H9 (cell line): ENCODE measurements around the gene ABL2. TPM values are rescaled to one million over a fixed set of nuclear protein-coding genes. Genes with fewer than 3 reads are reported as not detected.

Experiments used
- DNase-seq: peaks from one replicate; pipeline ENCODE4 v3.0.0-alpha.2; 2017
- H2AFZ ChIP-seq: one replicate; pipeline ENCODE4 v1.6.1; 2013; ENCODE audit warnings: mild to moderate bottlenecking, low read length, control low read depth, moderate library complexity
- H2AK5ac ChIP-seq: 2 replicates; pipeline ENCODE4 v1.6.1; 2013; ENCODE audit warnings: low read length, control low read depth, mixed read lengths; ENCODE audit not compliant: insufficient read length
- H2BK120ac ChIP-seq: one replicate; pipeline ENCODE4 v1.6.1; 2013; ENCODE audit warnings: low read depth, mild to moderate bottlenecking, low read length, control low read depth, inconsistent platforms; ENCODE audit not compliant: poor library complexity, severe bottlenecking
- H2BK12ac ChIP-seq: 2 replicates; pipeline ENCODE4 v1.6.1; 2013; ENCODE audit warnings: low read length, control low read depth, mixed read lengths, low read depth; ENCODE audit not compliant: insufficient read length
- H2BK15ac ChIP-seq: 2 replicates; pipeline ENCODE4 v1.6.1; 2013; ENCODE audit warnings: low read depth, low read length, control low read depth
- H2BK20ac ChIP-seq: one replicate; pipeline ENCODE4 v1.6.1; 2013; ENCODE audit warnings: low read depth, mild to moderate bottlenecking, low read length, control low read depth, inconsistent platforms; ENCODE audit not compliant: poor library complexity, severe bottlenecking
- H2BK5ac ChIP-seq: 2 replicates; pipeline ENCODE4 v1.6.1; 2013; ENCODE audit warnings: low read length, control low read depth, mixed read lengths; ENCODE audit not compliant: insufficient read length
- H3K14ac ChIP-seq: 2 replicates; pipeline ENCODE4 v1.6.1; 2013; ENCODE audit warnings: low read length, control low read depth; ENCODE audit not compliant: insufficient read depth
- H3K18ac ChIP-seq: 2 replicates; pipeline ENCODE4 v1.6.1; 2013; ENCODE audit warnings: low read depth, mild to moderate bottlenecking, mixed read lengths, low read length, control low read depth; ENCODE audit not compliant: insufficient read length
- H3K23ac ChIP-seq: 2 replicates; pipeline ENCODE4 v1.6.1; 2013; ENCODE audit warnings: low read length, control low read depth, mixed read lengths, low read depth; ENCODE audit not compliant: insufficient read length
- H3K23me2 ChIP-seq: 2 replicates; pipeline ENCODE4 v1.6.1; 2013; ENCODE audit warnings: low read depth, mild to moderate bottlenecking, mixed read lengths, low read length, control low read depth; ENCODE audit not compliant: insufficient read length, poor library complexity, severe bottlenecking
- H3K27ac ChIP-seq: 2 replicates; pipeline ENCODE4 v1.5.1; 2013; ENCODE audit warnings: low read length, control low read depth, mixed read lengths, low read depth; ENCODE audit not compliant: insufficient read length
- H3K27me3 ChIP-seq: 2 replicates; pipeline ENCODE4 v1.6.1; 2013; ENCODE audit warnings: low read length, control low read depth, inconsistent platforms; ENCODE audit not compliant: insufficient read depth
- H3K4ac ChIP-seq: 2 replicates; pipeline ENCODE4 v1.6.1; 2013; ENCODE audit warnings: low read depth, mild to moderate bottlenecking, control low read depth, inconsistent platforms, low read length, moderate library complexity
- H3K4me1 ChIP-seq: 2 replicates; pipeline ENCODE4 v1.6.1; 2013; ENCODE audit warnings: low read length, control low read depth, inconsistent platforms; ENCODE audit not compliant: insufficient read depth
- H3K4me2 ChIP-seq: 2 replicates; pipeline ENCODE4 v1.6.1; 2013; ENCODE audit warnings: low read length, control low read depth, mixed read lengths; ENCODE audit not compliant: insufficient read length, insufficient read depth
- H3K56ac ChIP-seq: 2 replicates; pipeline ENCODE4 v1.6.1; 2013; ENCODE audit warnings: low read depth, mild to moderate bottlenecking, mixed read lengths, low read length, control low read depth; ENCODE audit not compliant: insufficient read length
- H3K79me1 ChIP-seq: 2 replicates; pipeline ENCODE4 v1.6.1; 2013; ENCODE audit warnings: low read depth, mild to moderate bottlenecking, moderate library complexity, low read length, control low read depth, inconsistent platforms; ENCODE audit not compliant: insufficient read depth, poor library complexity, severe bottlenecking
- H3K79me2 ChIP-seq: 2 replicates; pipeline ENCODE4 v1.6.1; 2013; ENCODE audit warnings: low read length, control low read depth, inconsistent platforms; ENCODE audit not compliant: insufficient read depth
- H3K9ac ChIP-seq: 2 replicates; pipeline ENCODE4 v1.6.1; 2013; ENCODE audit warnings: low read length, control low read depth, mixed read lengths; ENCODE audit not compliant: insufficient read length; ENCODE audit errors: extremely low read depth
- H3K9me3 ChIP-seq: one replicate; pipeline ENCODE4 v1.6.1; 2013; ENCODE audit warnings: low read depth, low read length, inconsistent platforms; ENCODE audit not compliant: control insufficient read depth
- H3T11ph ChIP-seq: one replicate; pipeline ENCODE4 v1.6.1; 2013; ENCODE audit warnings: mild to moderate bottlenecking, low read length, control low read depth, inconsistent platforms
- H4K20me1 ChIP-seq: one replicate; pipeline ENCODE4 v1.6.1; 2013; ENCODE audit not compliant: control insufficient read depth, insufficient read length, insufficient read depth
- H4K5ac ChIP-seq: 2 replicates; pipeline ENCODE4 v1.6.1; 2013; ENCODE audit warnings: low read depth, mild to moderate bottlenecking, mixed read lengths, low read length, control low read depth; ENCODE audit not compliant: insufficient read length
- H4K8ac ChIP-seq: replicated peaks from 2 replicates; pipeline ENCODE4 v1.6.1; 2013; ENCODE audit warnings: low read length, control low read depth, mixed read lengths, low read depth; ENCODE audit not compliant: insufficient read length
- H4K91ac ChIP-seq: 2 replicates; pipeline ENCODE4 v1.6.1; 2013; ENCODE audit warnings: low read depth, mild to moderate bottlenecking, moderate library complexity, mixed read lengths, low read length, control low read depth; ENCODE audit not compliant: insufficient read length
- H3K27ac Mint-ChIP-seq, 3 experiments: 2 replicates in 2 of 3; 3 replicates in 1 of 3; pipeline ENCODE4 v1.8.0; 2020 to 2021; ENCODE audit warnings: mixed read lengths in 3 of 3, mild to moderate bottlenecking in 1 of 3, moderate library complexity in 1 of 3
- H3K27me3 Mint-ChIP-seq: 2 replicates; pipeline ENCODE4 v1.8.0; 2021; ENCODE audit warnings: low read depth, mild to moderate bottlenecking, moderate library complexity, mixed read lengths
- H3K36me3 Mint-ChIP-seq, 3 experiments: 2 replicates in 2 of 3; 3 replicates in 1 of 3; pipeline ENCODE4 v1.8.0; 2020 to 2021; ENCODE audit warnings: low read depth in 3 of 3, mixed read lengths in 3 of 3; ENCODE audit not compliant: insufficient read depth in 1 of 3
- H3K4me1 Mint-ChIP-seq, 2 experiments: 2 replicates each; pipeline ENCODE4 v1.8.0; 2020; ENCODE audit warnings: mixed read lengths in 2 of 2
- H3K4me3 Mint-ChIP-seq, 2 experiments: 2 replicates in 1 of 2; 3 replicates in 1 of 2; pipeline ENCODE4 v1.8.0; 2020 to 2021; ENCODE audit warnings: mild to moderate bottlenecking in 2 of 2, mixed read lengths in 2 of 2, moderate library complexity in 1 of 2
- H3K9me3 Mint-ChIP-seq, 2 experiments: 2 replicates in 1 of 2; 3 replicates in 1 of 2; pipeline ENCODE4 v1.8.0; 2020; ENCODE audit warnings: mild to moderate bottlenecking in 2 of 2, mixed read lengths in 2 of 2, moderate library complexity in 1 of 2
- WGBS: extraction: QIAGEN DNeasy Blood & Tissue Kit; methylation state at CpG from one replicate; pipeline ENCODE4 v1.1.7; 2013; ENCODE audit warnings: missing lambda C conversion rate, low lambda C conversion rate, mixed read lengths; ENCODE audit not compliant: insufficient read length; ENCODE audit errors: extremely low coverage; 5-methylcytosine and 5-hydroxymethylcytosine counted together
- total RNA-seq: library from RNA; stranded (reverse); gene quantifications from 2 replicates; pipeline ENCODE4 v1.2.1, GENCODE V29; 2021
- TF ChIP-seq, protein P1 (sequence below): fragments of 200-600 bp; sonication (generic); conservative IDR thresholded peaks from 3 replicates; pipeline ENCODE4 v1.8.0; 2021; ENCODE audit warnings: antibody characterized with exemption, mild to moderate bottlenecking

Gene ABL2
- total RNA-seq, 1 experiment from 2014 or later: 21.2 TPM

GRCh38 chr1:179230251-179230650 is 774 bp upstream of the ABL2 start:
- Histone ChIP-seq H3T11ph (no peak overlapping the region), H3K4ac (no peak overlapping the region), H2BK15ac (no peak overlapping the region), H3K27ac (no peak overlapping the region), H3K9me3 (no peaks in the 10 kb centered on the region), H3K4me1 (no peaks in the 10 kb centered on the region; the same call in 1 of the 2 replicates), H4K91ac (no peak overlapping the region), H2AFZ (no peak overlapping the region), H2BK20ac (no peak overlapping the region), H3K23ac (no peak overlapping the region), H2AK5ac (no peak overlapping the region), H3K18ac (no peak overlapping the region), H3K79me2 (peaks cover 13% of the 10 kb centered on the region; the same call in 1 of the 2 replicates), H2BK120ac (no peak overlapping the region), H3K23me2 (peaks cover 3% of the 10 kb centered on the region), H2BK5ac (no peak overlapping the region), H4K20me1 (no peaks in the 10 kb centered on the region), H3K14ac (no peak overlapping the region), H3K79me1 (no peaks in the 10 kb centered on the region), H4K8ac (no peak overlapping the region), H2BK12ac (no peak overlapping the region), H4K5ac (no peak overlapping the region), H3K56ac (no peak overlapping the region), H3K27me3 (no peaks in the 10 kb centered on the region), H3K4me2 (peak overlapping the region; percentile 35), H3K9ac (no peak overlapping the region)
- H3K9me3 Mint-ChIP-seq: no peaks in the 10 kb centered on the region
- peak overlapping the region; percentile 89 to 91 for H3K4me3 Mint-ChIP-seq
- peaks cover 4 to 12% (median 10%) of the 10 kb centered on the region in 3 experiments; a peak in 4 of 7 replicates for H3K36me3 Mint-ChIP-seq
- DNase-seq: no peak
- H3K27me3 Mint-ChIP-seq: peaks cover 6% of the 10 kb centered on the region
- no peak overlapping the region for H3K27ac Mint-ChIP-seq
- H3K4me1 Mint-ChIP-seq: peaks cover 15 to 24% of the 10 kb centered on the region in 2 experiments
- WGBS: no CpG with 5 or more reads among the region's 5 CpGs
- TF ChIP-seq, protein P1, sequence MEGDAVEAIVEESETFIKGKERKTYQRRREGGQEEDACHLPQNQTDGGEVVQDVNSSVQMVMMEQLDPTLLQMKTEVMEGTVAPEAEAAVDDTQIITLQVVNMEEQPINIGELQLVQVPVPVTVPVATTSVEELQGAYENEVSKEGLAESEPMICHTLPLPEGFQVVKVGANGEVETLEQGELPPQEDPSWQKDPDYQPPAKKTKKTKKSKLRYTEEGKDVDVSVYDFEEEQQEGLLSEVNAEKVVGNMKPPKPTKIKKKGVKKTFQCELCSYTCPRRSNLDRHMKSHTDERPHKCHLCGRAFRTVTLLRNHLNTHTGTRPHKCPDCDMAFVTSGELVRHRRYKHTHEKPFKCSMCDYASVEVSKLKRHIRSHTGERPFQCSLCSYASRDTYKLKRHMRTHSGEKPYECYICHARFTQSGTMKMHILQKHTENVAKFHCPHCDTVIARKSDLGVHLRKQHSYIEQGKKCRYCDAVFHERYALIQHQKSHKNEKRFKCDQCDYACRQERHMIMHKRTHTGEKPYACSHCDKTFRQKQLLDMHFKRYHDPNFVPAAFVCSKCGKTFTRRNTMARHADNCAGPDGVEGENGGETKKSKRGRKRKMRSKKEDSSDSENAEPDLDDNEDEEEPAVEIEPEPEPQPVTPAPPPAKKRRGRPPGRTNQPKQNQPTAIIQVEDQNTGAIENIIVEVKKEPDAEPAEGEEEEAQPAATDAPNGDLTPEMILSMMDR: no peak
